Sigmoid colon (tissue), 4 donors: Measurements from ENCODE around the gene MYH7B.

Source experiments
- EP300 ChIP-seq, 4 donors: sonication (generic); formaldehyde crosslinking; IDR thresholded peaks; one replicate each; pipeline ENCODE4 v1.6.1; 2017; ENCODE audit warnings: antibody characterized with exemption in 4 of 4
- POLR2A ChIP-seq, 2 donors: fragments of 450-650 bp; IDR thresholded peaks; one replicate each; pipeline ENCODE4 v1.6.1; 2016; ENCODE audit warnings: antibody characterized with exemption in 2 of 2, mild to moderate bottlenecking in 2 of 2, moderate library complexity in 2 of 2
- POLR2AphosphoS5 ChIP-seq, 4 donors: sonication (generic); formaldehyde crosslinking; IDR thresholded peaks; one replicate each; pipeline ENCODE4 v1.6.1; 2017; ENCODE audit warnings: antibody characterized with exemption in 4 of 4
- TF ChIP-seq, protein P1 (sequence below), 4 experiments: fragments of 450-650 bp in 3 of 4; fragments of 200-600 bp in 1 of 4; IDR thresholded peaks; one replicate each; pipeline ENCODE4 v1.5.1; 2016 to 2019; ENCODE audit warnings: antibody characterized with exemption in 4 of 4, mild to moderate bottlenecking in 3 of 4, moderate library complexity in 2 of 4

DNA sequence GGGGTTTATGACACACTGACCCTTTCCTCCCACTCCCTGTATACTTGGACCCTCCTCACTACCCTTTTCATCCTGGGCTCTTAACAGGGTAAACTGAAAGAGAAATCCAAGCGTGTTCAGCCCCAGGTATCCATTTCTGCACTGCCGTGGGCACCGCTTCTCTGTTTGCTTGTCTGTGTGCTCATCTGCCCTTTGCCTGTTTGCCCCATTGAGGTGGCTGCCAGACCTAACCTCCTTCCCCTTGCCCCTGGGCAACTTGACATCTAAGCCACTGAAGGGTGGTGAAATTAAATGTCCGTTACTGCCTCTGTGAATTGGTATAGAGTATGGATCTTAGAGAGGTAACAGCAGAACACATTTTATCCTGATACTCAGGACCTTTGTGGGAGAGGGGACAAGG, 40.5 kb upstream of the MYH7B start:
- no peak for TF ChIP-seq POLR2A (IDR thresholded peaks at IDR 0.05)
- TF ChIP-seq, protein P1, sequence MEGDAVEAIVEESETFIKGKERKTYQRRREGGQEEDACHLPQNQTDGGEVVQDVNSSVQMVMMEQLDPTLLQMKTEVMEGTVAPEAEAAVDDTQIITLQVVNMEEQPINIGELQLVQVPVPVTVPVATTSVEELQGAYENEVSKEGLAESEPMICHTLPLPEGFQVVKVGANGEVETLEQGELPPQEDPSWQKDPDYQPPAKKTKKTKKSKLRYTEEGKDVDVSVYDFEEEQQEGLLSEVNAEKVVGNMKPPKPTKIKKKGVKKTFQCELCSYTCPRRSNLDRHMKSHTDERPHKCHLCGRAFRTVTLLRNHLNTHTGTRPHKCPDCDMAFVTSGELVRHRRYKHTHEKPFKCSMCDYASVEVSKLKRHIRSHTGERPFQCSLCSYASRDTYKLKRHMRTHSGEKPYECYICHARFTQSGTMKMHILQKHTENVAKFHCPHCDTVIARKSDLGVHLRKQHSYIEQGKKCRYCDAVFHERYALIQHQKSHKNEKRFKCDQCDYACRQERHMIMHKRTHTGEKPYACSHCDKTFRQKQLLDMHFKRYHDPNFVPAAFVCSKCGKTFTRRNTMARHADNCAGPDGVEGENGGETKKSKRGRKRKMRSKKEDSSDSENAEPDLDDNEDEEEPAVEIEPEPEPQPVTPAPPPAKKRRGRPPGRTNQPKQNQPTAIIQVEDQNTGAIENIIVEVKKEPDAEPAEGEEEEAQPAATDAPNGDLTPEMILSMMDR (IDR thresholded peaks at IDR 0.05), result no peak
- no peak for TF ChIP-seq POLR2AphosphoS5 (IDR thresholded peaks at IDR 0.05)
- TF ChIP-seq EP300 (IDR thresholded peaks at IDR 0.05), result no peak
